WTC11 (cell line): Measurements from ENCODE around the gene HHAT. TPM values are rescaled to one million over a fixed set of nuclear protein-coding genes. Genes with fewer than 3 reads are reported as not detected.

ENCODE experiments used
- ATAC-seq: fragments of 200-7000 bp; cut with Tn5 transposase; 2 replicates; pipeline ENCODE4 v1.10.0; 2021; ENCODE audit warnings: mild to moderate bottlenecking, moderate library complexity
- CTCF ChIA-PET: fragments of 300-600 bp; sonication (Branson Sonifier 250); formaldehyde crosslinking; loops from one replicate; lab custom pipeline; 2021; ENCODE audit warnings: antibody characterized with exemption; lab: Charles Lee
- POLR2A ChIA-PET: fragments of 350-600 bp; sonication (Branson Sonifier 250); formaldehyde crosslinking; loops from one replicate; lab custom pipeline; 2021; ENCODE audit warnings: antibody characterized with exemption; lab: Charles Lee
- DNase-seq: peaks from one replicate; pipeline ENCODE4 v3.0.0; 2021; ENCODE audit warnings: low spot score
- H3K27ac Mint-ChIP-seq: 2 replicates; pipeline ENCODE4 v1.8.0; 2021; ENCODE audit warnings: mixed read lengths
- H3K27me3 Mint-ChIP-seq: 2 replicates; pipeline ENCODE4 v1.8.0; 2021; ENCODE audit warnings: low read depth, mild to moderate bottlenecking, moderate library complexity, mixed read lengths
- H3K36me3 Mint-ChIP-seq: 2 replicates; pipeline ENCODE4 v1.8.0; 2021; ENCODE audit warnings: mixed read lengths
- H3K4me1 Mint-ChIP-seq: 2 replicates; pipeline ENCODE4 v1.8.0; 2022; ENCODE audit warnings: mixed read lengths
- H3K4me3 Mint-ChIP-seq: 2 replicates; pipeline ENCODE4 v1.8.0; 2021; ENCODE audit warnings: mild to moderate bottlenecking, moderate library complexity, mixed read lengths
- H3K9me3 Mint-ChIP-seq: 2 replicates; pipeline ENCODE4 v1.8.0; 2021; ENCODE audit warnings: mixed read lengths
- ATF1 ChIP-seq: sonication (generic); formaldehyde crosslinking; IDR thresholded peaks from 2 replicates; pipeline ENCODE4 v1.8.1; 2023; ENCODE audit warnings: mild to moderate bottlenecking, moderate library complexity, missing genetic modification reagents
- ATF2 ChIP-seq: sonication (generic); formaldehyde crosslinking; IDR thresholded peaks from 2 replicates; pipeline ENCODE4 v1.8.1; 2022; ENCODE audit warnings: low read depth, missing genetic modification reagents, borderline replicate concordance
- CBFB ChIP-seq: sonication (generic); formaldehyde crosslinking; IDR thresholded peaks from 2 replicates; pipeline ENCODE4 v1.8.1; 2022; ENCODE audit warnings: mild to moderate bottlenecking, low read depth, missing genetic modification reagents
- CREM ChIP-seq: sonication (generic); formaldehyde crosslinking; IDR thresholded peaks from 2 replicates; pipeline ENCODE4 v1.8.1; 2022; ENCODE audit warnings: mild to moderate bottlenecking, missing genetic modification reagents, moderate library complexity
- CTCF ChIP-seq: fragments of 200-600 bp; IDR thresholded peaks from 2 replicates; pipeline ENCODE4 v1.8.0; 2022; ENCODE audit warnings: antibody characterized with exemption
- E2F5 ChIP-seq: sonication (generic); formaldehyde crosslinking; IDR thresholded peaks from 2 replicates; pipeline ENCODE4 v1.8.1; 2022; ENCODE audit warnings: mild to moderate bottlenecking, moderate library complexity, missing genetic modification reagents
- EMX1 ChIP-seq: fragments of 250-450 bp; sonication (Bioruptor Pico); IDR thresholded peaks from 2 replicates; pipeline ENCODE4 v1.8.0; 2021; ENCODE audit warnings: mild to moderate bottlenecking
- ETV6 ChIP-seq: sonication (generic); formaldehyde crosslinking; IDR thresholded peaks from 2 replicates; pipeline ENCODE4 v1.8.1; 2022; ENCODE audit warnings: mild to moderate bottlenecking, missing genetic modification reagents
- FOXP4 ChIP-seq: sonication (generic); formaldehyde crosslinking; IDR thresholded peaks from 2 replicates; pipeline ENCODE4 v1.8.0; 2022; ENCODE audit warnings: mild to moderate bottlenecking, missing genetic modification reagents
- JAZF1 ChIP-seq: fragments of 250-450 bp; sonication (Bioruptor Pico); IDR thresholded peaks from 2 replicates; pipeline ENCODE4 v1.9.0; 2021; ENCODE audit warnings: moderate library complexity, mild to moderate bottlenecking, inconsistent platforms
- KAT7 ChIP-seq: sonication (generic); formaldehyde crosslinking; IDR thresholded peaks from 2 replicates; pipeline ENCODE4 v1.8.1; 2023; ENCODE audit warnings: missing genetic modification reagents, mild to moderate bottlenecking, borderline replicate concordance
- NFE2L1 ChIP-seq: sonication (generic); formaldehyde crosslinking; IDR thresholded peaks from 2 replicates; pipeline ENCODE4 v1.8.1; 2023; ENCODE audit warnings: missing genetic modification reagents
- NFYB ChIP-seq: sonication (generic); formaldehyde crosslinking; conservative IDR thresholded peaks from 2 replicates; pipeline ENCODE4 v1.8.0; 2022; ENCODE audit warnings: low read depth, missing genetic modification reagents
- OVOL2 ChIP-seq: fragments of 250-450 bp; sonication (Bioruptor Pico); IDR thresholded peaks from 2 replicates; pipeline ENCODE4 v1.9.0; 2021; ENCODE audit warnings: mild to moderate bottlenecking, borderline replicate concordance
- PRDM15 ChIP-seq: sonication (generic); formaldehyde crosslinking; IDR thresholded peaks from 2 replicates; pipeline ENCODE4 v1.8.0; 2022; ENCODE audit warnings: missing genetic modification reagents
- SMAD3 ChIP-seq: sonication (generic); formaldehyde crosslinking; IDR thresholded peaks from 2 replicates; pipeline ENCODE4 v1.8.0; 2022; ENCODE audit warnings: missing genetic modification reagents, mild to moderate bottlenecking, borderline replicate concordance
- STAT6 ChIP-seq: sonication (generic); formaldehyde crosslinking; conservative IDR thresholded peaks from 2 replicates; pipeline ENCODE4 v1.8.1; 2023; ENCODE audit warnings: mild to moderate bottlenecking, low read depth, missing genetic modification reagents, moderate library complexity
- USF1 ChIP-seq: sonication (generic); formaldehyde crosslinking; IDR thresholded peaks from 2 replicates; pipeline ENCODE4 v1.8.0; 2022; ENCODE audit warnings: mild to moderate bottlenecking, missing genetic modification reagents
- ZNF138 ChIP-seq: sonication (generic); formaldehyde crosslinking; conservative IDR thresholded peaks from 2 replicates; pipeline ENCODE4 v1.8.1; 2022; ENCODE audit warnings: mild to moderate bottlenecking, moderate library complexity, missing genetic modification reagents
- ZNF263 ChIP-seq: sonication (generic); formaldehyde crosslinking; IDR thresholded peaks from 2 replicates; pipeline ENCODE4 v1.8.1; 2022; ENCODE audit warnings: low read depth, mild to moderate bottlenecking, moderate library complexity, missing genetic modification reagents
- ZNF396 ChIP-seq: fragments of 250-450 bp; sonication (Bioruptor Pico); IDR thresholded peaks from 2 replicates; pipeline ENCODE4 v1.8.0; 2021; ENCODE audit warnings: mild to moderate bottlenecking, moderate library complexity, borderline replicate concordance
- total RNA-seq: library from RNA; stranded (reverse); gene quantifications from 3 replicates; pipeline ENCODE4 v1.2.3, GENCODE V29; 2021

Gene HHAT
- total RNA-seq, 1 experiment from 2014 or later: 0.39 TPM

GRCh38 chr1:210323957-210324356, 4.7 kb upstream of the HHAT start:
- no peak for ATAC-seq
- Mint-ChIP-seq H3K27me3 (peaks cover 41% of the 10 kb centered on the region), H3K4me3 (no peak overlapping the region), H3K4me1 (peaks cover 19% of the 10 kb centered on the region), H3K27ac (no peak overlapping the region), H3K9me3 (peaks cover 13% of the 10 kb centered on the region), H3K36me3 (no peaks in the 10 kb centered on the region)
- DNase-seq: no peak
- ChIA-PET POLR2A (no interaction called here), CTCF (no interaction called here)
- TF ChIP-seq CTCF (no peak), ATF2 (no peak), EMX1 (CRISPR knock-in tag) (no peak), OVOL2 (no peak), NFYB (no peak), ETV6 (CRISPR knock-in tag) (no peak), CBFB (CRISPR knock-in tag) (no peak), JAZF1 (CRISPR knock-in tag) (no peak), ATF1 (CRISPR knock-in tag) (no peak), PRDM15 (no peak), KAT7 (CRISPR knock-in tag) (no peak)

- no peak for DNase-seq
- peaks cover 53% of the 10 kb centered on the region for H3K27me3 Mint-ChIP-seq
- ChIA-PET CTCF (interaction anchor here (1.0 kb wide), 1 partner anchor 809 kb away, joined by 3 read pairs; the partner anchor contains the start of gene KCNH1), POLR2A (no interaction called here)
- no peak overlapping the region for H3K27ac Mint-ChIP-seq
- H3K4me3 Mint-ChIP-seq: no peak overlapping the region
- peaks cover 13% of the 10 kb centered on the region for H3K9me3 Mint-ChIP-seq
- peaks cover 24% of the 10 kb centered on the region for H3K4me1 Mint-ChIP-seq
- ATAC-seq: no peak
- H3K36me3 Mint-ChIP-seq: no peaks in the 10 kb centered on the region
- TF ChIP-seq FOXP4 (CRISPR knock-in tag): no peak
- no peak for TF ChIP-seq ZNF396 (CRISPR knock-in tag)
- TF ChIP-seq NFE2L1 (CRISPR knock-in tag): no peak
- no peak for TF ChIP-seq E2F5 (CRISPR knock-in tag)
- TF ChIP-seq SMAD3 (CRISPR knock-in tag): no peak
- no peak for TF ChIP-seq USF1 (CRISPR knock-in tag)
- no peak for TF ChIP-seq ZNF138 (CRISPR knock-in tag)
- TF ChIP-seq CREM (CRISPR knock-in tag): no peak
- no peak for TF ChIP-seq ZNF263
- TF ChIP-seq STAT6 (CRISPR knock-in tag): no peak
- no peak for TF ChIP-seq ATF1 (CRISPR knock-in tag)
Measured at GRCh38 chr1:210325026-210325670, 3.6 kb upstream of the HHAT start.
